HepG2 (cell line): Measurements from ENCODE around the gene CFAP100. TPM values are rescaled to one million over a fixed set of nuclear protein-coding genes. Genes with fewer than 3 reads are reported as not detected.
A peak's percentile ranks its signal among the peaks of the same experiment; 100 is the strongest.

Source experiments
- ATAC-seq: fragments of 200-7000 bp; cut with Tn5 transposase; 3 replicates; pipeline ENCODE4 v1.9.1; 2020; ENCODE audit warnings: mild to moderate bottlenecking, moderate library complexity
- BruUV-seq: library from RNA; stranded (reverse); fragments of 400-500 nt; replicated peaks from 2 replicates; lab custom pipeline; 2021; lab: Mats Ljungman, UMichigan
- CTCF ChIA-PET: fragments of 300-600 bp; formaldehyde crosslinking; extraction: SDS; loops from one replicate; lab custom pipeline; 2021; ENCODE audit warnings: low total read pairs, inconsistent platforms, low intra/inter-chr PET ratio; lab: Yijun Ruan, JAX
- POLR2A ChIA-PET: fragments of 350-600 bp; sonication (Branson Sonifier 250); formaldehyde crosslinking; loops from one replicate; lab custom pipeline; 2020; ENCODE audit warnings: antibody characterized with exemption, inconsistent platforms; lab: Yijun Ruan, JAX
- DNase-seq: peaks from one replicate; pipeline ENCODE4 v3.0.0-alpha.2; 2015; ENCODE audit warnings: low spot score
- FAIRE-seq: peaks from 3 replicates; lab custom pipeline; 2011; peaks lifted over from hg19 to GRCh38; lab: Jason Lieb, UNC
- H2AFZ ChIP-seq: one replicate; pipeline ENCODE4 v1.6.1; 2011; ENCODE audit warnings: low read length, inconsistent platforms
- H3K27ac ChIP-seq: fragments of 300-600 bp; 3 replicates; pipeline ENCODE4 v1.8.0; 2011; ENCODE audit warnings: mixed run types, mild to moderate bottlenecking, mixed read lengths, low read length, inconsistent platforms; ENCODE audit not compliant: insufficient read depth; ENCODE audit errors: extremely low read length
- H3K27me3 ChIP-seq, 2 experiments: fragments of 200-600 bp in 1 of 2; 2 replicates in 1 of 2; 3 replicates in 1 of 2; pipeline versions ENCODE4 v1.6.0 to v1.8.0; 2011; ENCODE audit warnings: low read length in 2 of 2, mild to moderate bottlenecking in 2 of 2, moderate library complexity in 2 of 2, inconsistent platforms in 1 of 2; ENCODE audit not compliant: insufficient read depth in 2 of 2, control insufficient read depth in 1 of 2
- H3K36me3 ChIP-seq, 2 experiments: fragments of 200-600 bp in 1 of 2; replicated peaks in 1 of 2; 2 replicates in 1 of 2; 3 replicates in 1 of 2; pipeline versions ENCODE4 v1.5.1 to v1.8.0; 2011; ENCODE audit warnings: low read length in 2 of 2, inconsistent platforms in 1 of 2; ENCODE audit not compliant: insufficient read depth in 2 of 2, control insufficient read depth in 1 of 2
- H3K4me1 ChIP-seq: 2 replicates; pipeline ENCODE4 v1.5.1; 2012; ENCODE audit warnings: low read length, inconsistent platforms; ENCODE audit not compliant: insufficient read depth
- H3K4me2 ChIP-seq: 2 replicates; pipeline ENCODE4 v1.6.0; 2011; ENCODE audit warnings: low read depth, low read length, inconsistent platforms
- H3K4me3 ChIP-seq, 3 experiments: fragments of 200-600 bp in 1 of 3; sonication (generic), shearing (Covaris generic) in 1 of 3; replicated peaks in 1 of 3; 2 replicates each; pipeline ENCODE4 v1.5.1; 2011 to 2016; ENCODE audit warnings: low read length in 3 of 3, inconsistent platforms in 2 of 3, low read depth in 2 of 3, mild to moderate bottlenecking in 2 of 3, control low read depth in 1 of 3, mixed read lengths in 1 of 3; ENCODE audit not compliant: insufficient read depth in 1 of 3
- H3K79me2 ChIP-seq: one replicate; pipeline ENCODE4 v1.6.1; 2011; ENCODE audit warnings: low read length, inconsistent platforms; ENCODE audit not compliant: insufficient read depth
- H3K9ac ChIP-seq: 2 replicates; pipeline ENCODE4 v1.6.0; 2011; ENCODE audit warnings: mild to moderate bottlenecking, low read depth, low read length, inconsistent platforms; ENCODE audit not compliant: insufficient read depth
- H3K9me3 ChIP-seq: 2 replicates; pipeline ENCODE4 v1.5.1; 2012; ENCODE audit warnings: mild to moderate bottlenecking, low read length
- H4K20me1 ChIP-seq: 2 replicates; pipeline ENCODE4 v1.6.0; 2011; ENCODE audit warnings: inconsistent platforms, mild to moderate bottlenecking, low read length, moderate library complexity; ENCODE audit not compliant: insufficient read depth
- ATRX ChIP-seq: sonication (generic); formaldehyde crosslinking; IDR thresholded peaks from 2 replicates; pipeline ENCODE4 v1.4.0; 2020; ENCODE audit warnings: missing genetic modification reagents, borderline replicate concordance
- HDAC1 ChIP-seq: sonication (generic); formaldehyde crosslinking; IDR thresholded peaks from 2 replicates; pipeline ENCODE4 v1.5.1; 2020; ENCODE audit warnings: mild to moderate bottlenecking, missing genetic modification reagents
- HNRNPLL ChIP-seq: fragments of 200-400 bp; formaldehyde crosslinking; IDR thresholded peaks from 2 replicates; pipeline ENCODE4 v1.6.1; 2017; ENCODE audit warnings: mild to moderate bottlenecking, low read depth, low read length; ENCODE audit not compliant: poor library complexity, severe bottlenecking
- HOXA9 ChIP-seq: sonication (generic); formaldehyde crosslinking; IDR thresholded peaks from 2 replicates; pipeline ENCODE4 v1.8.1; 2022; ENCODE audit warnings: missing genetic modification reagents, mild to moderate bottlenecking, moderate library complexity, borderline replicate concordance
- RARA ChIP-seq: IDR thresholded peaks from 2 replicates; pipeline ENCODE4 v1.6.1; 2016; ENCODE audit warnings: missing genetic modification reagents, missing compliant biosample characterization
- RBFOX2 ChIP-seq: fragments of 200-400 bp; formaldehyde crosslinking; IDR thresholded peaks from 2 replicates; pipeline ENCODE4 v1.6.1; 2017; ENCODE audit warnings: low read depth, mild to moderate bottlenecking, low read length
- TFDP1 ChIP-seq: IDR thresholded peaks from 2 replicates; pipeline ENCODE4 v1.6.1; 2016; ENCODE audit warnings: missing compliant biosample characterization, missing genetic modification reagents, borderline replicate concordance
- ZNF275 ChIP-seq: sonication (generic); formaldehyde crosslinking; IDR thresholded peaks from 2 replicates; pipeline ENCODE4 v1.8.0; 2022; ENCODE audit warnings: missing genetic modification reagents, mild to moderate bottlenecking, inconsistent platforms, borderline replicate concordance
- ZNF430 ChIP-seq: sonication (generic); formaldehyde crosslinking; IDR thresholded peaks from 2 replicates; pipeline ENCODE4 v1.9.0; 2021; ENCODE audit warnings: mild to moderate bottlenecking, missing genetic modification reagents
- ZNF687 ChIP-seq: sonication (generic); formaldehyde crosslinking; IDR thresholded peaks from 2 replicates; pipeline ENCODE4 v1.5.1; 2020; ENCODE audit warnings: mild to moderate bottlenecking, missing genetic modification reagents, moderate library complexity
- ZNF782 ChIP-seq: sonication (generic); formaldehyde crosslinking; IDR thresholded peaks from 2 replicates; pipeline ENCODE4 v1.4.0; 2020; ENCODE audit warnings: missing genetic modification reagents, mild to moderate bottlenecking, borderline replicate concordance
- ZNF883 ChIP-seq: sonication (generic); formaldehyde crosslinking; IDR thresholded peaks from 2 replicates; pipeline ENCODE4 v1.5.1; 2020; ENCODE audit warnings: mild to moderate bottlenecking, missing genetic modification reagents; ENCODE audit errors: not compliant biosample characterization
- WGBS: methylation state at CpG from one replicate; pipeline ENCODE4 v1.1.6; 2017; ENCODE audit warnings: low lambda C conversion rate; 5-methylcytosine and 5-hydroxymethylcytosine counted together
- in situ Hi-C: cut with HindIII; loops from 2 replicates; pipeline ENCODE4 v1.10.0; 2017; ENCODE audit warnings: low pct_unique_long_range_greater_than_20kb; ENCODE audit not compliant: extremely low pct_ligation_motif_present
- intact Hi-C: fragments of 100-400 bp; cut with micrococcal nuclease; formaldehyde crosslinking; loops from one replicate; pipeline ENCODE4 v1.10.0; 2022; ENCODE audit not compliant: unreplicated experiment
- polyA plus RNA-seq, 8 experiments: library from polyadenylated mRNA; depleted of rRNA in 3 of 8; stranded (reverse) in 7 of 8; unstranded in 1 of 8; fragments of >200 nt; fragmentation: Illumina TruSeq in 4 of 8; extraction: Trizol in 4 of 8; gene quantifications; 2 replicates each; pipeline versions ENCODE4 v1.2.1 to v1.2.3, GENCODE V29; 2011 to 2016; ENCODE audit warnings: low read depth in 4 of 8, missing spikeins in 1 of 8, mixed read lengths in 1 of 8; ENCODE audit not compliant: insufficient read depth in 1 of 8
- total RNA-seq, 5 experiments: library from RNA; depleted of rRNA; stranded (reverse); fragments of >200 nt; fragmentation: Illumina TruSeq; extraction: Trizol; gene quantifications; 2 replicates each; pipeline ENCODE4 v1.2.3, GENCODE V29; 2016; ENCODE audit warnings: low read depth in 1 of 5

The CFAP100 gene
- total and polyA plus RNA-seq, 2 of the 13 experiments (the other 11 are each of a cell fraction or from before 2014, with no cell fraction given): 0.32 TPM; not detected in 1

- peak; percentile 70; the same call in 1 of the 2 replicates for TF ChIP-seq ZNF275 (CRISPR knock-in tag)
Measured at GRCh38 chr3:126355777-126356372, 38.8 kb upstream of the CFAP100 start (continued).

- intact Hi-C loops: loop anchor here (2.0 kb wide), 2 partner anchors 78 to 90 kb away; no protein-coding TSS in a partner anchor
- Histone ChIP-seq H3K4me1 (peaks cover 49% of the 10 kb centered on the region), H3K4me3 (peak overlapping the region; percentile 61 to 80 (median 71)), H4K20me1 (no peaks in the 10 kb centered on the region), H3K27ac (peak overlapping the region; percentile 75), H3K4me2 (peak overlapping the region; percentile 91), H3K79me2 (no peaks in the 10 kb centered on the region), H3K9ac (peak overlapping the region; percentile 80), H3K36me3 (no peaks in the 10 kb centered on the region), H3K9me3 (no peaks in the 10 kb centered on the region), H2AFZ (no peak overlapping the region), H3K27me3 (peaks cover 6 to 35% of the 10 kb centered on the region in 2 experiments; a peak in 4 of 5 replicates)
- ChIA-PET CTCF (interaction anchor here (1.1 kb wide), 1 partner anchor 33 kb away, joined by 3 read pairs; no protein-coding TSS in a partner anchor), POLR2A (interaction anchor here (0.8 to 1.3 kb wide), 2 partner anchors 89 to 91 kb away, joined by 3 to 4 read pairs; no protein-coding TSS in a partner anchor)
- 0% methylated on average over 5 of the region's 100 CpGs for WGBS
- DNase-seq (no peak), FAIRE-seq (no peak), ATAC-seq (peak; percentile 23)
- BruUV-seq: no TSS peak
- in situ Hi-C loops: loop anchor here (5.0 to 25.0 kb wide), 2 partner anchors 89 to 219 kb away; no protein-coding TSS in a partner anchor
- TF ChIP-seq HNRNPLL: peak; percentile 1
- TF ChIP-seq RBFOX2: peak; percentile 67
- TF ChIP-seq ZNF782 (CRISPR knock-in tag): peak; percentile 34; the same call in 1 of the 2 replicates
- TF ChIP-seq ATRX (CRISPR knock-in tag): no peak
- TF ChIP-seq RARA (CRISPR knock-in tag): no peak
- peak; percentile 4; the same call in 1 of the 2 replicates for TF ChIP-seq HDAC1 (CRISPR knock-in tag)
- no peak for TF ChIP-seq ZNF430 (CRISPR knock-in tag)
- peak; percentile 13 for TF ChIP-seq ZNF883 (CRISPR knock-in tag)
- 0 out of 2 replicates have a peak, but pooled peaks have one; percentile 21 for TF ChIP-seq HOXA9 (CRISPR knock-in tag)
- 0 out of 2 replicates have a peak, but pooled peaks have one; percentile 7 for TF ChIP-seq TFDP1 (CRISPR knock-in tag)
- TF ChIP-seq ZNF687: peak; percentile 68
Measured at GRCh38 chr3:126356373-126357264, 38.1 kb upstream of the CFAP100 start.
